ENCODE data around the gene NDUFB8.

NDUFB8 gene

DNA sequence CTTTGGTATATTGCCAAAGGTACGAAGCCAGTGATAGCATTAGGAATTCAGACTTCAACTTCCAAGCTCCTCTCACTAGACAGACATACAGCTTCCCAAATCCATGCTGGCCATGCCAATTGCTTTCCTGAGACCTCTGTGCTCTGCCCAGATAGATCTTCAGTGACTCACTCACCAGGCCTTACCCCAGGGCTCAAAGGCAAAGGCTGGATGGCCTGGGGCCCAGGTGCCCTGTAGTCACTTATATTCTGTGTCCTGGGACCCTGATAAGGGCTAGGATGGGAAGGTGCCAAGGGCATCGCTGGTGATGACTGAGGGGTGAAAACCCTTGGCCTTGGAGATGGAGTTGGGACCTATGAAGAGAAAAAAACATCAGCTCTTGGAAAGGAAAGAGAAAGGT, 39.1 kb downstream of the NDUFB8 start:
- DNase-seq (ENCODE audit: low read depth, low spot score): no peak
- H3K27ac ChIP-seq: no peak overlapping the region
- no peaks in the 10 kb centered on the region; the same call in 1 of the 2 replicates for H3K36me3 ChIP-seq (ENCODE audit: insufficient read depth, low read length)
- H3K4me3 ChIP-seq: no peak overlapping the region
- TF ChIP-seq EZH2 (IDR thresholded peaks at IDR 0.05): no peak
- TF ChIP-seq POLR2AphosphoS5 (IDR thresholded peaks at IDR 0.05; ENCODE audit: borderline replicate concordance, low read depth, low read length): no peak
- TF ChIP-seq FOXP2 (optimal IDR thresholded peaks at IDR 0.05; ENCODE audit: control extremely low read depth, extremely low read length, insufficient read depth): no peak
- no peak overlapping the region for H3K9ac ChIP-seq (ENCODE audit: insufficient read length)
- no peaks in the 10 kb centered on the region for H3K9me3 ChIP-seq (ENCODE audit: low read depth, low read length)

DNA sequence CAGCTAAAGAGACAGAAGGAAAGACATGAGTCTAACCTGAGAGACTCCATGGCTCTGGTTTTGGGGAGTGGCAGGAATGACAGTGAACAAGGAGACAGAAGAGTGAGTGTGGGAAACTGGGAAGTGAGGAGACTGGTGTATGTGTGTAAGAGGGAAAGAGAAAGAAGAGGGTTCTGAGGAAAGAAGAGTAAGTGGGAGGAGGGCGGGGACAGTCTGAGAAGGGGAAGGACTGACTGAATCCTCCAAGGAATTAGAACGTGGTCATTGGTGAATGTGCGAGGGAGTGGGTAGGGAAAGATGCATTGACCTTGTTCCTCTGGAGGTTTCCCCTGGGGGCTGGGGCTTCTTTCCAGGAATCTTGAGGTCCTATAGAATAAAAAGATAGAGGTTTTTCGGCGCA, 40.3 kb downstream of the NDUFB8 start:
- DNase-seq (ENCODE audit: low read depth, low spot score): no peak
- no peaks in the 10 kb centered on the region for H3K9me3 ChIP-seq (ENCODE audit: low read depth, low read length)
- no peak overlapping the region for H3K4me3 ChIP-seq
- H3K9ac ChIP-seq (ENCODE audit: insufficient read length): no peak overlapping the region
- no peak overlapping the region for H3K27ac ChIP-seq
- H3K36me3 ChIP-seq (ENCODE audit: insufficient read depth, low read length): no peaks in the 10 kb centered on the region; the same call in 1 of the 2 replicates
- no peak for TF ChIP-seq EZH2 (IDR thresholded peaks at IDR 0.05)
- no peak for TF ChIP-seq FOXP2 (optimal IDR thresholded peaks at IDR 0.05; ENCODE audit: control extremely low read depth, extremely low read length, insufficient read depth)
- TF ChIP-seq POLR2AphosphoS5 (IDR thresholded peaks at IDR 0.05; ENCODE audit: borderline replicate concordance, low read depth, low read length): no peak

DNA sequence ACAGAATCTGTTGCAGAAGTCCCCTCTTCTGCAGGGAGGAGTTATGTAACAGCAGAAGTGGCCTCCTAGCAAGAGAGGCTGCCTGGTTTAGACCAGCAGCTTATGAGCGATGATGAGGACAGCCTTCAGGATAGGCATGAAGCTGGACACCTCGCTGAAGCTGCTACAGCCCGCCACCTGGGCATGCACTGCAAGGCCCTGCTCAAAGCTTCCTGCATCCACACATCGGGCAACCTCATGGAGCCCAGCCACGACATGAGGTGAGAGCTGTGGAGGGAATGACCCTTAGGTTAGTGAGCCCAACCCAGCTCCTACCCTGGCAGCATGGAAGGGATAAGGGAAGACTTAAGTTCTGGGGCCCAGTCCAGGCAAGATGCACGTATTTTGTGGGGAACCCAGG, 42.1 kb downstream of the NDUFB8 start:
- H3K27ac ChIP-seq: no peak overlapping the region
- no peaks in the 10 kb centered on the region for H3K9me3 ChIP-seq (ENCODE audit: low read depth, low read length)
- TF ChIP-seq POLR2AphosphoS5 (IDR thresholded peaks at IDR 0.05; ENCODE audit: borderline replicate concordance, low read depth, low read length) (no peak), FOXP2 (optimal IDR thresholded peaks at IDR 0.05; ENCODE audit: control extremely low read depth, extremely low read length, insufficient read depth) (no peak), EZH2 (IDR thresholded peaks at IDR 0.05) (no peak)
- no peaks in the 10 kb centered on the region; the same call in 1 of the 2 replicates for H3K36me3 ChIP-seq (ENCODE audit: insufficient read depth, low read length)
- H3K9ac ChIP-seq (ENCODE audit: insufficient read length): no peak overlapping the region
- no peak for DNase-seq (ENCODE audit: low read depth, low spot score)
- H3K4me3 ChIP-seq: no peak overlapping the region

DNA sequence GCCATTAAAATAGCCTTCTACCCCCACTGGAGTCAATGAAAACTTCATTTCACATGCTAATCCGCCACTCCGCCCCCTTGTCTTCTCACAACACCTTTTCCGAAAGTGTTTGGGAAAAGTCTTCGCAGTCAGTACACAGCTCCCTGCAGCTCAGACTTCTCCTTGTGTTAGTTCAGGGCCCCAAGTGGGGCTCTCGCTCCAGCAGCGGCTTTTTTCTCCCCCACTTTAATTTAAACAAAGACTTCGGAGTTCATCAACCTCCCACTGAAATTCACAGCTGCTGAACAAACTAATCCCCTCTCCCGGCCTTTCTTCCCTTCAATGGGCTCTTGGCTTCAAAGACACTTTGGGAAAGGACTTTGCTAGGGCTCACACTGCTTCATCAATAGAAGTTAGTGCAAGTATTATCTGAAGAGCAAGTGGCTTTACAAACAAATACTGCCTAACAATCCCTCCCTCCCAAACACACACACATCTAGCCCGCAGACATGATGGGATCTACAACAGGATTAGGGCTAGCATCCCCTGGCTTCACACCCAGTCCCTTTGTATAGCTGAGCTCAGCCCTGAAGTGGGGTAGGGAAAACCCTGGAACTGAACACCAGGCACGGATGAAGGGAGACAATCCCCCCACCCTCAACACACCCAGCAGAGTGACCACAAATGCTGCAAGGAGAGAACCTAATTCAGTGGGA, 43.7 kb downstream of the NDUFB8 start:
- Histone ChIP-seq H3K9ac (ENCODE audit: insufficient read length) (no peak overlapping the region), H3K36me3 (ENCODE audit: insufficient read depth, low read length) (no peaks in the 10 kb centered on the region; the same call in 1 of the 2 replicates), H3K27ac (no peak overlapping the region), H3K4me3 (no peak overlapping the region), H3K9me3 (ENCODE audit: low read depth, low read length) (no peaks in the 10 kb centered on the region)
- TF ChIP-seq FOXP2 (optimal IDR thresholded peaks at IDR 0.05; ENCODE audit: control extremely low read depth, extremely low read length, insufficient read depth) (no peak), POLR2AphosphoS5 (IDR thresholded peaks at IDR 0.05; ENCODE audit: borderline replicate concordance, low read depth, low read length) (no peak), EZH2 (IDR thresholded peaks at IDR 0.05) (no peak)
- no peak for DNase-seq (ENCODE audit: low read depth, low spot score)

DNA sequence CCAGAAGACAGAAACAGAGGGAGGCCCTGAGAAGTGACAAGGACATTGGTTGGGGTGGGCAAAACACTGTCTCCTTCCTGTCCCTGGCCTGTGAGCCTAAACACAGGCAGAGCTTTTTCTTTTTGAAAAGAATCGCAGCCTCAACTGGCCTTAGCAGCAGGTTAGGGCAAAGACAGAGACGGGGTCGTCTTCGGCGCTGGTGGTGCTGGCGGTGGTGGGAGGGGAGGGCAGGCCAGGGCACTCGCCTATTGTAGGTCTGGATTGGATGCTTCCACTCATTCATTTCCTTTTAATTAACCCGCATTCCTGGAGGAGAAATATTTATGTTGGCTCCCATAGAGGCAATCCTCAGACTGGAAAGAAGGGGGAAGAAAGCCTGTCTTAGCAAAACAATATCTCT, 44.3 kb downstream of the NDUFB8 start:
- H3K36me3 ChIP-seq (ENCODE audit: insufficient read depth, low read length): no peaks in the 10 kb centered on the region; the same call in 1 of the 2 replicates
- H3K27ac ChIP-seq: no peak overlapping the region
- no peak for DNase-seq (ENCODE audit: low read depth, low spot score)
- no peak overlapping the region for H3K4me3 ChIP-seq
- no peaks in the 10 kb centered on the region for H3K9me3 ChIP-seq (ENCODE audit: low read depth, low read length)
- H3K9ac ChIP-seq (ENCODE audit: insufficient read length): no peak overlapping the region
- TF ChIP-seq FOXP2 (optimal IDR thresholded peaks at IDR 0.05; ENCODE audit: control extremely low read depth, extremely low read length, insufficient read depth): no peak
- TF ChIP-seq EZH2 (IDR thresholded peaks at IDR 0.05): no peak
- no peak for TF ChIP-seq POLR2AphosphoS5 (IDR thresholded peaks at IDR 0.05; ENCODE audit: borderline replicate concordance, low read depth, low read length)

DNA sequence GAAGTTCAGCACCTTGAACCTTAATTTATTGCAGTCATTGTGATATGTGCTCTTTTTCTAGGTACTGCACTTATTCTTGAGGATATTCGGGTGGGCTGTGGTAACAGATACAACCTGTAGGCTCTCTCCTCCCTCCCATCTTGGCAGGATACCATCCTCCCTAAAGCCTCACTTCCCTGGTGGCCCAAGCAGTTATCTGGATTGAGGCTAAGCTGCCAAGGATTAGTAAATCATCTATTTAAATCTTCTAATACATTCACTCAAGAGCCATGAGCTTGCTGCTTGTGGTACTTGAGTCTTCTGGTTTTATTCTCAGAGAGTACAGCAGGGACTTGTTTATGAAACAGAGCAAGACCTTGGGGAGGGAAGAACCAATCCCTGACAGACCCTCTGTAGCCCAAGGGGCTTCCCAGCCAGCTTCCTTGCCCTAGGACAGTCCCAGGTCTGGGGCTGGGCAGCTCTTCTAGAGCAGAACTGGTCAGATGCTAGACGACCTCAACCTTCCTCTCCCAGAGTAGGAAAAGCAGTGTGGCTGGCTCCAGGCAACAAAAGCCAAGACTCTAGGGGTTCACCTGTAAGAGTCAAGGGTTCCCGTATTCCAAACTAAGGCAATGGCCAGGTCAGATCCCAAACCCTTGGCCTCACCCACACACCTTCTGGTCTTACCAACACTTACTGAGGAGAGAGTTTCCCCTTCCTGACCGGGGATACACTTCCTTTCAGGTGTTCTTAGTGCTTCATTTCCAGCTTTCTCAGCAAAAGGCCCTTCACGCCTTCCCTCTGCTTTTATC, 45.6 kb downstream of the NDUFB8 start:
- no peak overlapping the region for H3K9ac ChIP-seq (ENCODE audit: insufficient read length)
- no peak overlapping the region for H3K4me3 ChIP-seq
- no peak for DNase-seq (ENCODE audit: low read depth, low spot score)
- H3K27ac ChIP-seq: no peak overlapping the region
- no peaks in the 10 kb centered on the region for H3K9me3 ChIP-seq (ENCODE audit: low read depth, low read length)
- H3K36me3 ChIP-seq (ENCODE audit: insufficient read depth, low read length): no peaks in the 10 kb centered on the region; the same call in 1 of the 2 replicates
- TF ChIP-seq POLR2AphosphoS5 (IDR thresholded peaks at IDR 0.05; ENCODE audit: borderline replicate concordance, low read depth, low read length) (no peak), FOXP2 (optimal IDR thresholded peaks at IDR 0.05; ENCODE audit: control extremely low read depth, extremely low read length, insufficient read depth) (no peak), EZH2 (IDR thresholded peaks at IDR 0.05) (no peak)

DNA sequence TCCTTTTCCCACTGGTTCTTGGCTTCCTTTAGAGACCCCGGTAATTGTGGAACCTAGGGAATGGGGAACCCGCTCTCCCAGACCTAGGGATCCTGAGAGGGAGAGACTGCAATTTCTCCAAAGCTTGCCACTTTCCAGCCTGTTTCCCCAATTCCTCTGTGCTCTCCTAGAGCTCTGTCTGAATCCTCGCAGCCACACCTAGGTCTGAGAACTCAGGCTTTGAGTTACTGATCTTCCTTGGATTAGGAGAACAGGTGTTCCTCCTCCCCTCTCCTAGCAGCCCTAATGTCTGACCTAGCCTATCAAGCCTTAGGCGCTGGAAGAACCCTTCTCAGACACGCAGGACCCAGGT, 46.9 kb downstream of the NDUFB8 start:
- no peak for DNase-seq (ENCODE audit: low read depth, low spot score)
- no peaks in the 10 kb centered on the region for H3K9me3 ChIP-seq (ENCODE audit: low read depth, low read length)
- no peak overlapping the region for H3K27ac ChIP-seq
- H3K36me3 ChIP-seq (ENCODE audit: insufficient read depth, low read length): no peaks in the 10 kb centered on the region
- no peak for TF ChIP-seq POLR2AphosphoS5 (IDR thresholded peaks at IDR 0.05; ENCODE audit: borderline replicate concordance, low read depth, low read length)
- TF ChIP-seq FOXP2 (optimal IDR thresholded peaks at IDR 0.05; ENCODE audit: control extremely low read depth, extremely low read length, insufficient read depth): no peak
- no peak for TF ChIP-seq EZH2 (IDR thresholded peaks at IDR 0.05)
- peak overlapping the region; percentile 63 for H3K4me3 ChIP-seq
- no peak overlapping the region for H3K9ac ChIP-seq (ENCODE audit: insufficient read length)

DNA sequence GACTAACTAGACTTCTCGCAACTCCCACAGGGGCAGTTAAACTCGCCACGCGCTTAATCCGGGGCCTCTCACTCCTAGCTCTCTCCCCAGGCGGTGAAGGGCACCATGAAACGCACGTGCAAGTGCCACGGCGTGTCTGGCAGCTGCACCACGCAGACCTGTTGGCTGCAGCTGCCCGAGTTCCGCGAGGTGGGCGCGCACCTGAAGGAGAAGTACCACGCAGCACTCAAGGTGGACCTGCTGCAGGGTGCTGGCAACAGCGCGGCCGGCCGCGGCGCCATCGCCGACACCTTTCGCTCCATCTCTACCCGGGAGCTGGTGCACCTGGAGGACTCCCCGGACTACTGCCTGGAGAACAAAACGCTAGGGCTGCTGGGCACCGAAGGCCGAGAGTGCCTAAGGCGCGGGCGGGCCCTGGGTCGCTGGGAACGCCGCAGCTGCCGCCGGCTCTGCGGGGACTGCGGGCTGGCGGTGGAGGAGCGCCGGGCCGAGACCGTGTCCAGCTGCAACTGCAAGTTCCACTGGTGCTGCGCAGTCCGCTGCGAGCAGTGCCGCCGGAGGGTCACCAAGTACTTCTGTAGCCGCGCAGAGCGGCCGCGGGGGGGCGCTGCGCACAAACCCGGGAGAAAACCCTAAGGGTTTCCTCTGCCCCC, 47.4 kb downstream of the NDUFB8 start:
- Histone ChIP-seq H3K9me3 (ENCODE audit: low read depth, low read length) (no peaks in the 10 kb centered on the region), H3K36me3 (ENCODE audit: insufficient read depth, low read length) (no peaks in the 10 kb centered on the region), H3K4me3 (peak overlapping the region; percentile 63), H3K9ac (ENCODE audit: insufficient read length) (no peak overlapping the region), H3K27ac (no peak overlapping the region)
- no peak for DNase-seq (ENCODE audit: low read depth, low spot score)
- TF ChIP-seq POLR2AphosphoS5 (IDR thresholded peaks at IDR 0.05; ENCODE audit: borderline replicate concordance, low read depth, low read length): no peak
- TF ChIP-seq EZH2 (IDR thresholded peaks at IDR 0.05): no peak
- no peak for TF ChIP-seq FOXP2 (optimal IDR thresholded peaks at IDR 0.05; ENCODE audit: control extremely low read depth, extremely low read length, insufficient read depth)

All from SK-N-MC (cell line).